Muscle of arm (tissue), 14 donors: ENCODE data around the gene DSC1. TPM values are rescaled to one million over a fixed set of nuclear protein-coding genes. Genes with fewer than 3 reads are reported as not detected.
"Not testable (repeated sequence)": the region's sequence is repeated elsewhere in the genome, so short reads cannot be mapped to it uniquely, and the experiment has no call there.

ENCODE experiments used
- DNase-seq: peaks from one replicate; pipeline ENCODE4 v3.0.0-alpha.2; 2013
- long read RNA-seq, 11 donors: transcript quantifications; one replicate each; lab custom pipeline, GENCODE V29; 2026
- polyA plus RNA-seq, 12 donors: library from polyadenylated mRNA; unstranded; fragments of 120-200 nt; gene quantifications; one replicate each; pipeline ENCODE4 v1.2.1, GENCODE V29; 2013; ENCODE audit not compliant: insufficient read length in 12 of 12

Gene DSC1
- polyA plus RNA-seq = 10 to 100 TPM in 2 of 12 donors, 1 to 10 TPM in 1, under 1 TPM in 2, not detected in 7; 0.07 to 48.9 (median 9.2) TPM
- long read RNA-seq, donor 1 = 0 reads
- long read RNA-seq, donor 2 = 0 reads
- long read RNA-seq, donor 3 = 0 reads
- long read RNA-seq, donor 4 = 0 reads
- long read RNA-seq, donor 5 = 0 reads
- long read RNA-seq, donor 6 = 0 reads
- long read RNA-seq, donor 7 = 0 reads
- long read RNA-seq, donor 8 = 0 reads
- long read RNA-seq, donor 9, full-length matches to known transcripts = 1 of 1 reads
- long read RNA-seq, donor 9, partial matches to known transcripts = 0 of 1 reads
- long read RNA-seq, donor 9, other reads (novel, unspliced or antisense) = 0 of 1 reads
- long read RNA-seq, donor 10 = 0 reads
- long read RNA-seq, donor 11 = 0 reads

DNA sequence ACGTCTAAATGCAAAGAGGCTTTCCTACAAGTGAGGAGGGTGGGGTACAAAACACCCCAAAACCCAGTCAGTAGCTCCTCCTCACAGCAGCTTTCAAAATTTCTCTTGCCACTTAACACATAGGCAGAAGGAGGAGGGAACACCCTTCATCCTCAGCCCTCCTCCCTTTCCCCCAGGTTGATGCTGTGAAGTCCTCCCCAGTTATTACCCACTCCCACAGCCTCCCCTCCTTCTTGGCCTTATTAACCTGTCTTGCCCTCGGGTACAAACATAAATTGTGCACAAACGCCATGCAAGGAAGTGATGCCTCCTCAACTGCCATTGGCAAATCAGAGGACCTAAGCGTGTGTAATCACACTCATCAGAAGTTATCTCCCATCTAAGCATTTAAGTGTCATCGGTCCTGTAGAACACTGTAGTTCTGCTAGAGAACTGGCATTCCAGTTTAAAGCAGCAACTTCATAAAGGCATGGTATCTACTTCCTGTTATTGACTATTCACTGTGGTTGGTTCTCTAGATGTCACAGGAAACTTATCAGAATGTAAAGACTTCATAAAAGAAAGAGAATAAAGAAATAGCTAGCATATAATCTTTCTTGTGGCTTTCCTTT is at the start of gene DSC1:
DSC1 (minus strand) TSS at position 32 of the 611 bp plus-strand sequence. CDS start 262 bp downstream, outside the sequence.
- no peak for DNase-seq

- DNase-seq = no peak
These were observed 48.4 kb upstream of the DSC1 start for GRCh38 chr18:31211047-31211446.

GRCh38 chr18:31209041-31209440 is 46.4 kb upstream of the DSC1 start:
- DNase-seq = no peak

GRCh38 chr18:31207391-31207790 is 44.7 kb upstream of the DSC1 start:
- DNase-seq = no peak

GRCh38 chr18:31206787-31207381 is 44.2 kb upstream of the DSC1 start:
- DNase-seq = no peak

GRCh38 chr18:31206071-31206470 is 43.4 kb upstream of the DSC1 start:
- no peak for DNase-seq

GRCh38 chr18:31205273-31205672 is 42.6 kb upstream of the DSC1 start:
- DNase-seq = no peak

DNA sequence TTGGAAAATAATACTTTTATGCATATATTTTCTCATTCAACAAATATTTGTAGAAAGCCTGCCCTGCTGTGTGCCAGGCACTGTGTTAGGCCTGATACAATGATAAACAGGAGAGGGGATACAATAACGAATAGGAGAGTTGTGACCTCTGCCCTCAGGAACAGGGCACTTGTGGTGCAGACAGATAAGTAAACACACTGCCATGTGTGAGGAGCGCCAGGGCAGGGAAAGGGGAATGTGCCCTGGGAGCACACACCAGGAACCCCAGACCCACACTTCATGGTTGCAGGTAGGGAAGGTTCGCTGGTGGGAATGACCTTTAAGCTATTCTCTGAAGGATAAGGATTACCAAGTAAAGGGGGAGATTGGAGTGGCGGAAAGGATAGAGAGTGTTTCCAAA is 42.2 kb upstream of the DSC1 start:
- DNase-seq = no peak

DNA sequence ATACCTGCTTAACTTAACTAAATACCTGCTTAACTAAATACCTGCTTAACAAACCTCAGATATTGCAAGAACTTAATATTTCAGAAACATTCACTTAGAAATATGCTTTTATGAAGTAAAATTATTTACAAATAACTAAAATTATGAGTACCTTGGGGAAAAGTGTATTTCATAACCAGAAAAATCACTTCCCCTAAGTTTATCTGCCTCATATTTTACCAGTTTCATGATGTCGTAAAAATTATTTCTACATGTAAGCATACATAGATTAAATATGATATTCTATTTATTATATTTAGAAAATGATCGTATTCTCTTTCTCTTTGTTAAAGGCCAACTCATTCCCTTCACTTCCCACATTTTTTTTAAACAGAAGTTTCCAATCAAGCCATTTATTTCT is 41.5 kb upstream of the DSC1 start:
- DNase-seq = no peak

GRCh38 chr18:31203794-31204148 is 41.1 kb upstream of the DSC1 start:
- no peak for DNase-seq

- no peak for DNase-seq
These were observed 40.6 kb upstream of the DSC1 start for GRCh38 chr18:31203096-31203793.

DNA sequence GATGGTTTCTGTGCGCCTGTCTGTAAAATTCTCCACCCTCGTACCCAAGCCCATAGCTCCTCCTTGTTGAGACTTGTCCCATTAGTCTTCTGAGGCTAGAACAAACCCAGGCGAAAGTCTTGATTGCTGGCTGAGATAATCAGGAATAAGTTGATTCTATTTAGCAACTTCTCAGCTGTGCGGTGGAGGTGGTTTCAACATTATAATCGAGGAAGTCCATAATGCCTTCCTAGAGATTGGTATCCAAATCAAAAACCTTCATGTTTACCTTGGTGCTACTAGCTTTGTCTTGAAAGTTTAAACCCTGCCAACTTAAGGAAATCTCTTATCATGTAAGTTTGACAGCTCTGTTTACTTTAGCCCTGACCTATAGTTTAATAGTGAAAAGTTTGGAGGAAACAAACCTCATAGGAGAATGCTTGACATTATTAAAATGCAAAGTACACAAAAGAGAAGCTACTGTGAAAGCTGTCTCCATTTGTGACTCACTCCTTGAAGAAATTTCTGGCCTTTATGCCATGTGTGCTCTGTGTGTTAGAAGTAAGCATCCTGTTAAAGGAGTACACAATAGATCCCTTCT is 36.6 kb upstream of the DSC1 start:
- DNase-seq = no peak

DNA sequence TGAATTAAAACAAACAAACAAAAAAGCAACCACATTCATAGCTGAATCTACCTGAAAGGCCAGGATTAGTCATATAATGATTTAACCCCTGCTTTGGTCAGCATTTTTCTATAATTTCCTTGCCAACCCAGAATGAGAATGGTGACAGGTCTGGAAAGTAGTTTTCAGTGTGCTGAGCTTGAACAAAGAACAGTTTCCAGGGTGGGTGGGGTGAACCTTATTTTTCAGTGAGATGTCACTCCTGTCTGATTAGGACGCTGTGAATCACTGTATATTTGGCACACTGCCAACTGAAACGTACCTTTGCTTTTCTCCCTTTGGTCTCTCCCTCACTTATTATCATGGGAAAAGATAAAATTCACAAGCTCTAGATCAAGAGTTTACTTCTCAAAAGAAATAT is 35.0 kb upstream of the DSC1 start:
- no peak for DNase-seq

DNA sequence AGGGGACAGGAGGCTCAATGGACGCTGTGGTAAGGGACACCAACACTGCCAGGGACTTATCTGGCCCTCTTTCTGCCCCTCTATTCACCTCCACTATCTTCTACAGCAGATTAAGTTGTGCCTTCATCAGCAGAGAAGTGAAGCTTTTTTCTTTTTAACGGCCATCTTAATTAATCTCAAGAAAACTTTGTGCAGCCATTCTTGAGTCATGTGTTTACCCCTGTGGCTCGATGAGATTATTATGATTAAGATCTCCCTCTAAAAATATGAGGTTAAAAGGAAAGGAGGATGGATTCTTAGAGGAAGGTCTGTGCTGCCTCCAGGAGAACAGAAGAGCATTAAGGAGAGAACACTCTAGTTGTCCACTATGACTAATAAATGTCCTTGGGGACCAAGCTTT is 32.4 kb upstream of the DSC1 start:
- no peak for DNase-seq

GRCh38 chr18:31192086-31192776 is 29.6 kb upstream of the DSC1 start:
- DNase-seq = no peak

GRCh38 chr18:31190919-31191318 is 28.3 kb upstream of the DSC1 start:
- DNase-seq = no peak

DNA sequence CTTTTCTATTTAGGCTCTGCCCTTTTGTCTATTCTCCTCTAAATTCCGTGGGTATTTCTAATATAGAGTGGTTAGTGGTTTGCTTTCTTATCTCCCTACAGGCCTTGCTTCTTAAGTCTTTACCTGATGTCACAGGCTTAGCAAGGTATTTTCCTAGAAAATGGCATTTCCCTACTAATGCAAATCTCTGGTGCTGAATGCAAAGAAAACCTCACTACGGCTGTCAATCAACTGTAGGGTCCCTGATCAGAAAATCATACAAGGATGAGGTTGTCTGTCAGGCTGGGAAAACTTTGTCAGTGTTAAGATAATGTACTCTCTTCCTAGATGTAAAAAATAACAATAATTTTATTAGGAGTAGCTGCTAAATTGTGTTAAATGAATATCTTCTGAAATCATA is 27.1 kb upstream of the DSC1 start:
- no peak for DNase-seq

GRCh38 chr18:31185186-31185950 is 22.7 kb upstream of the DSC1 start:
- no peak for DNase-seq

- no peak for DNase-seq
These were observed 20.6 kb upstream of the DSC1 start for GRCh38 chr18:31183302-31183701.

DNA sequence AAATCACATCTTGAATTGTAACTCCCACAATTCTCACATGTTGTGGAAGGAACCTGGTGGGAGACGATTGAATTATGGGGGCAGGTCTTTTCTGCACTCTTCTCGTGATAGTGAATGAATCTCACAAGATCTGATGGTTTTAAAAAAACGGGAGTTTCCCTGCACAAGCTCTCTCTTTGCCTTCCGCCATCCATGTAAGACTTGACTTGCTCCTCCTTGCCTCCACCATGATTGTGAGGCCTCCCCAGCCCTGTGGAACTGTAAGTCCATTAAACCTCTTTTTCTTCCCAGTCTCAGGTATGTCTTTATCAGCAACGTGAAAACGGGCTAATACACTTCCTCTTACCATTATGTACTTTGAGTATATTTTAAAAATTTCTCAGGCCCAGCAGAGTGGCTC is 14.7 kb upstream of the DSC1 start:
- DNase-seq = not testable (repeated sequence)

DNA sequence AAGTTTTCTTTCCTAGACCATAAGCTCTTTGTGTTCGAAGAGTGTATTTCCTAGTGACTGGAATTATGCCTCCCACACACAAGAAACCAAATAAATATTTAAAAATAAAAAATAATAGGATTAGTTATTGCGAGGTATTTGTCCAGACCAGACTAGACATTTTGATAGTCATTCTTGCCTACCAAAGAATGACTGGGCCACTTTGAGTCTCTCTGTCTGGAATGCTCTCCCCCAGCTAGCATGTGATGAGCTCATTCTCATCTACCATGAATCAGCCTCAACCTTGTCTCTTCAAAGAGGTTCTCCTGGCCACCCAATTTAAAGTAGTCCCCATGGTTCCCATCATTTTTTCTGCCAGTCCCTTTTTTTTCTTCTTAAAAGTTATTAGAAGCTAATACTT is 13.9 kb upstream of the DSC1 start:
- DNase-seq = no peak
